Heart left ventricle (tissue), 16 donors: ENCODE results near the gene CNTLN. TPM values are rescaled to one million over a fixed set of nuclear protein-coding genes. Genes with fewer than 3 reads are reported as not detected.
"Not testable (repeated sequence)": the region's sequence is repeated elsewhere in the genome, so short reads cannot be mapped to it uniquely, and the experiment has no call there.

Experiments used
- ATAC-seq, 4 donors: fragments of 200-7000 bp; cut with Tn5 transposase; one replicate each; pipeline ENCODE4 v1.9.1; 2020 to 2022; ENCODE audit warnings: moderate library complexity in 4 of 4, mild to moderate bottlenecking in 3 of 4, moderate number of reproducible peaks in 1 of 4
- DNase-seq, 5 donors: peaks; one replicate each; pipeline ENCODE4 v3.0.0-alpha.2; 2020
- H3K27ac ChIP-seq, 12 donors: fragments of 200-600 bp; sonication (generic) in 4 of 12; one replicate each; pipeline versions ENCODE4 v1.5.0 to v1.8.0; 2016 to 2022; ENCODE audit warnings: mild to moderate bottlenecking in 2 of 12
- H3K27me3 ChIP-seq, 9 donors: fragments of 200-600 bp; sonication (generic) in 2 of 9; one replicate each; pipeline versions ENCODE4 v1.5.1 to v1.8.0; 2016 to 2022; ENCODE audit warnings: mild to moderate bottlenecking in 3 of 9
- H3K36me3 ChIP-seq, 9 donors: fragments of 200-600 bp; sonication (generic) in 2 of 9; one replicate each; pipeline versions ENCODE4 v1.5.0 to v1.8.0; 2018 to 2022; ENCODE audit warnings: mild to moderate bottlenecking in 2 of 9
- H3K4me1 ChIP-seq, 12 donors: fragments of 200-600 bp; sonication (generic) in 4 of 12; one replicate each; pipeline versions ENCODE4 v1.5.0 to v1.8.0; 2016 to 2022; ENCODE audit warnings: mild to moderate bottlenecking in 3 of 12
- H3K4me3 ChIP-seq, 12 donors: fragments of 200-600 bp; sonication (generic) in 4 of 12; one replicate each; pipeline versions ENCODE4 v1.5.0 to v1.8.0; 2017 to 2022; ENCODE audit warnings: mild to moderate bottlenecking in 9 of 12, moderate library complexity in 4 of 12
- H3K9me3 ChIP-seq, 12 donors: fragments of 200-600 bp; sonication (generic) in 4 of 12; one replicate each; pipeline versions ENCODE4 v1.5.0 to v1.8.0; 2016 to 2022; ENCODE audit warnings: mild to moderate bottlenecking in 1 of 12
- CTCF ChIP-seq, 12 donors: fragments of 200-600 bp; sonication (generic) in 4 of 12; IDR thresholded peaks; one replicate each; pipeline versions ENCODE4 v1.5.0 to v1.8.0; 2018 to 2022; ENCODE audit warnings: antibody characterized with exemption in 12 of 12, mild to moderate bottlenecking in 5 of 12
- POLR2A ChIP-seq, 2 donors: fragments of 450-650 bp; IDR thresholded peaks; one replicate each; pipeline ENCODE4 v1.6.1; 2017; ENCODE audit warnings: antibody characterized with exemption in 2 of 2, mild to moderate bottlenecking in 2 of 2, moderate library complexity in 2 of 2
- WGBS, 4 donors: extraction: QIAGEN DNeasy Blood & Tissue Kit in 2 of 4; methylation state at CpG; one replicate each; pipeline versions ENCODE4 v1.1.5 to v1.1.7; 2013 to 2018; 5-methylcytosine and 5-hydroxymethylcytosine counted together
- intact Hi-C, 10 donors: fragments of 100-400 bp; cut with DNase I; formaldehyde crosslinking; loops; one replicate each; pipeline versions ENCODE4 v1.11.1 to v1.14.2; 2022
- polyA plus RNA-seq, 2 donors: library from polyadenylated mRNA; stranded (reverse); fragments of 200-250 nt; gene quantifications; one replicate each; pipeline ENCODE4 v1.2.3, GENCODE V29; 2013
- total RNA-seq, 9 donors: library from RNA; depleted of rRNA in 2 of 9; stranded (reverse); fragments of >200 nt in 2 of 9; fragmentation: NEBNext Ultra II Directional in 3 of 9; extraction: Animal tissue kit (Norgen Biotek cat#: 25700) in 3 of 9; gene quantifications; one replicate each; pipeline versions ENCODE4 v1.1.0 to v1.2.4, GENCODE V29; 2016 to 2023
- donor health status: ischemic (EF 13 %, LVEDD 7.1; RV severe dilation, severe dysfunction).
- donor health status: healthy with polysubstance abuse.
- donor health status: DM: no; HTN: yes; CAD: no.
- donor health status: DM: no; HTN: no; CAD: no.
- donor health status: ischemic (EF 25% LVEDD 6.9; RV normal size, moderate dysfunction).
- donor health status: ischemic (EF 25% LVEDD 5.7; RV mildly dilated, moderate dysfunction).
- donor health status: healthy.
- donor health status: DM: yes; HTN: yes; CAD: no.
- donor health status: ischemic (EF 35%, LVEDD 5.7; RV mildly dilated, moderate dysfunction).
- donor health status: nonischemic (EF 11% LVEDD 7.7; RV severe dilation, severe dysfunction).
- donor health status: DM: yes; HTN: yes; CAD: no.
- donor health status: PGD.
- donor health status: ischemic (EF 29% LVEDD 5.4; RV normal size, mild dysfunction).
- donor health status: nonischemic (EF 23%, LVEDD 6.1; RV moderate dilation, normal function).

Gene CNTLN
- total and polyA plus RNA-seq, 11 donors: 1.3 to 6.1 (median 2.7) TPM

DNA sequence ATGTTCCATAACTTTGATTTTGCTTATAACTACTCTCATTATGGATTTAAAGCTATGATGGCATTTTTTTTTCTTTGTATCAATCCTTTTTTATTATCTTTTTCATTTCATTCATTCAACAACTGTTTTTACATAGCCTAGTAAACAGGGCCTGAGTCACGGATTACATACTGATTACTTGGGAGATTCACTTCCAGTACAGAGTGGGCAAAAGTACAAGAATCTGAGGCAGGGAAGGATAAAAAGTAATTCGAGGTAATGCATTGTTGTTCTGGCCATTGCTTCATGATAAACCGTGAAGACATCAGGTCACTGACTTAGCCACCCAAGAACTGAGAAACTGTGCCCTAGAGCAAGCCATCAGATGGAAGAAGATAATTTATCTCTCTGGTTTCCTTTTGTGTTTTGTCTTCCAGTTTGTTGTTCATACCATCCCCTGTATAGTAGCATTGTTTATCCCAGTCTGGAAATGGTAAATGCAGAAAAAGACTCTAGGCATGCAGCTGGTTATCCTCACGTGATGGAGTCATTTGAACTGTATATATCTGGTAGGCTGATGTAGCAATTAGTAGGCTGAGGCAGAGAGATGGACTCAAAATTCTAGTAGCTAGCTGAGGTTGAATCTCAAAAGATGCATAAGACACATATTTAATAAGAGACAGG is 145.6 kb downstream of the CNTLN start:
- Histone ChIP-seq H3K9me3 (peaks cover 0 to 20% (median 0%) of the 10 kb centered on the region in 12 donors), H3K4me1 (no peaks in the 10 kb centered on the region), H3K4me3 (no peak overlapping the region), H3K27me3 (no peaks in the 10 kb centered on the region), H3K27ac (no peak overlapping the region), H3K36me3 (peaks cover 0 to 7% (median 0%) of the 10 kb centered on the region in 9 donors)
- WGBS, 4 donors: 84 to 93% (median 90%) methylated on average over 4 of the region's 4 CpGs
- DNase-seq: no peak
- no peak for ATAC-seq
- intact Hi-C loops: no loop called here
- TF ChIP-seq CTCF (IDR thresholded peaks at IDR 0.05) (no peak), POLR2A (IDR thresholded peaks at IDR 0.05) (no peak)

- H3K4me1 ChIP-seq, DNase-seq, H3K9me3 ChIP-seq, H3K4me3 ChIP-seq, H3K36me3 ChIP-seq, intact Hi-C loops, H3K27me3 ChIP-seq, H3K27ac ChIP-seq, ATAC-seq: not testable (repeated sequence)
- 94 to 98% (median 96%) methylated on average over 14 to 20 of the region's 22 CpGs for WGBS, 4 donors
Observed at GRCh38 chr9:17290673-17291072, 155.8 kb downstream of the CNTLN start.

DNA sequence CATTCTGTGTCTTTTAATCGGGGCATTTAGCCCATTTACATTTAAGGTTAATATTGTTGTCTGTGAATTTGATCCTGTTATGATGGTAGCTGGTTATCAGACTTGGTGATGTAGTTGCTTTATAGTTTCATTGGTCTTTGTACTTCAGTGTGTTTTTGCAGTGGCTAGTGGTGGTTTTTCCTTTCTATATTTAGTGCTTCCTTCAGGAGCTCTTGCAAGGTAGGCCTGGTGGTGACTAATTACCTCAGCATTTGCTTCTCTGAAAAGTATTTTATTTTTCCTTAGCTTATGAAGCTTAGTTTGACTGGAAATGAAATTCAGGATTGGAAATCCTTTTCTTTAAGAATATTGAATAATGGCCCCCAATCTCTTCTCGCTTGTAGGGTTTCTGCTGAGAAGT is 156.9 kb downstream of the CNTLN start:
- intact Hi-C loops: no loop called here
- Histone ChIP-seq H3K4me1 (no peaks in the 10 kb centered on the region), H3K4me3 (no peak overlapping the region), H3K27ac (no peak overlapping the region), H3K9me3 (peaks cover 0 to 5% (median 0%) of the 10 kb centered on the region in 12 donors), H3K36me3 (peaks cover 0 to 5% (median 0%) of the 10 kb centered on the region in 9 donors), H3K27me3 (no peaks in the 10 kb centered on the region)
- DNase-seq: no peak
- 96 to 100% (median 98%) methylated on average over 2 of the region's 2 CpGs for WGBS, 4 donors
- no peak for ATAC-seq
- TF ChIP-seq CTCF (IDR thresholded peaks at IDR 0.05) (no peak), POLR2A (IDR thresholded peaks at IDR 0.05) (no peak)

DNA sequence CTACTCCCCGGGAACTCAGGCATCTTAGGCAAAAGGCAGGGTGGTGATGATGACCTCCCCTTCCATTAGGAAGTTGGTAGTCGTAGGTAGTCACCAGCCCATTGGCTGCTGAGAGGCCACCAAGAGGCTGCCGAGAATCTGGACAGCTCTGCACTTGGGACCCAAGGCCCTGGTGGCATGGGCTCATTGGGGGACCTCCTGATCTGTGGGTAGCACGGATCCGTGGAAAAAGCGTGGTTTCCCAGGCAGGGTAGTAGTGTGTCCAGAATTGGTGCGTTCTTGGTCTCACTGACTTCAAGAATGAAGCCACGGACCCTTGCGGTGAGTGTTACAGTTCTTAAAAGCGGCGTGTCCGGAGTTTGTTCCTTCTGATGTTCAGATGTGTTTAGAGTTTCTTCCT is 158.8 kb downstream of the CNTLN start:
- 95 to 98% (median 97%) methylated on average over 11 to 12 of the region's 12 CpGs for WGBS, 4 donors
- peaks cover 0 to 5% (median 0%) of the 10 kb centered on the region in 9 donors for H3K36me3 ChIP-seq
- TF ChIP-seq POLR2A (IDR thresholded peaks at IDR 0.05): no peak
- TF ChIP-seq CTCF (IDR thresholded peaks at IDR 0.05): no peak
- ATAC-seq (no peak), DNase-seq (no peak)
- no peak overlapping the region for H3K27ac ChIP-seq
- intact Hi-C loops: no loop called here
- H3K9me3 ChIP-seq: no peaks in the 10 kb centered on the region
- H3K4me3 ChIP-seq: no peak overlapping the region
- H3K27me3 ChIP-seq: no peaks in the 10 kb centered on the region
- no peaks in the 10 kb centered on the region for H3K4me1 ChIP-seq
